PC-9 (cell line): ENCODE measurements around the gene CITED4. TPM values are rescaled to one million over a fixed set of nuclear protein-coding genes. Genes with fewer than 3 reads are reported as not detected.

Source experiments
- BruUV-seq: library from RNA; stranded (reverse); fragments of 400-500 nt; replicated peaks from 2 replicates; lab custom pipeline; 2021; lab: Mats Ljungman, UMichigan
- CTCF ChIA-PET: fragments of 300-600 bp; sonication (Branson Sonifier 250); formaldehyde crosslinking; loops from one replicate; lab custom pipeline; 2022; ENCODE audit warnings: antibody characterized with exemption; lab: Charles Lee
- POLR2A ChIA-PET: fragments of 300-600 bp; sonication (Branson Sonifier 250); formaldehyde crosslinking; loops from one replicate; lab custom pipeline; 2022; ENCODE audit warnings: antibody characterized with exemption; ENCODE audit not compliant: unreplicated experiment; lab: Charles Lee
- DNase-seq, 2 experiments: peaks; one replicate each; pipeline versions ENCODE4 v3.0.0 to v3.0.0-alpha.2; 2015 to 2022; ENCODE audit warnings: mixed read lengths in 1 of 2
- H2AFZ ChIP-seq: fragments of 200-600 bp; sonication (generic); 2 replicates; pipeline ENCODE4 v1.8.1; 2017; ENCODE audit warnings: antibody characterized with exemption
- H3F3A ChIP-seq: fragments of 200-600 bp; sonication (generic); 2 replicates; pipeline ENCODE4 v1.8.1; 2017; ENCODE audit warnings: antibody characterized with exemption, mild to moderate bottlenecking, low read depth; ENCODE audit not compliant: insufficient read depth
- H3K27ac ChIP-seq: fragments of 200-600 bp; sonication (generic); 2 replicates; pipeline ENCODE4 v1.6.1; 2016; ENCODE audit warnings: mixed run types
- H3K27me3 ChIP-seq: fragments of 200-600 bp; sonication (generic); 2 replicates; pipeline ENCODE4 v1.6.1; 2016; ENCODE audit warnings: low read depth, mixed run types; ENCODE audit not compliant: insufficient read depth
- H3K36me3 ChIP-seq: fragments of 200-600 bp; sonication (generic); 2 replicates; pipeline ENCODE4 v1.6.1; 2016; ENCODE audit warnings: low read depth, mixed run types
- H3K4me1 ChIP-seq: fragments of 200-600 bp; sonication (generic); replicated peaks from 2 replicates; pipeline ENCODE4 v1.6.1; 2016; ENCODE audit warnings: mixed run types; ENCODE audit not compliant: insufficient read depth
- H3K4me2 ChIP-seq: fragments of 200-600 bp; sonication (generic); 2 replicates; pipeline ENCODE4 v1.6.1; 2017; ENCODE audit warnings: mixed run types
- H3K4me3 ChIP-seq: fragments of 200-600 bp; sonication (generic); 2 replicates; pipeline ENCODE4 v1.6.1; 2016; ENCODE audit warnings: mixed run types
- H3K79me2 ChIP-seq: fragments of 200-600 bp; sonication (generic); 2 replicates; pipeline ENCODE4 v1.6.1; 2017; ENCODE audit warnings: low read depth, mixed run types
- H3K9me2 ChIP-seq: fragments of 200-600 bp; sonication (generic); 2 replicates; pipeline ENCODE4 v1.8.1; 2017; ENCODE audit warnings: mild to moderate bottlenecking; ENCODE audit not compliant: insufficient read depth
- H3K9me3 ChIP-seq: fragments of 200-600 bp; sonication (generic); 2 replicates; pipeline ENCODE4 v1.8.1; 2016; ENCODE audit warnings: low read depth; ENCODE audit not compliant: insufficient read depth
- H4K20me1 ChIP-seq: fragments of 200-600 bp; sonication (generic); 2 replicates; pipeline ENCODE4 v1.8.1; 2017; ENCODE audit not compliant: insufficient read depth
- CTCF ChIP-seq: fragments of 200-600 bp; sonication (generic); conservative IDR thresholded peaks from 2 replicates; pipeline ENCODE4 v1.6.1; 2017; ENCODE audit warnings: mixed run types, antibody characterized with exemption, mild to moderate bottlenecking, moderate library complexity
- EZH2 ChIP-seq: fragments of 200-600 bp; sonication (generic); IDR thresholded peaks from 2 replicates; pipeline ENCODE4 v1.8.0; 2017; ENCODE audit warnings: antibody characterized with exemption, low read depth
- intact Hi-C: fragments of 100-400 bp; cut with micrococcal nuclease; formaldehyde crosslinking; loops from one replicate; pipeline ENCODE4 v1.10.0; 2022; ENCODE audit not compliant: unreplicated experiment
- total RNA-seq: library from RNA; stranded (reverse); gene quantifications from 2 replicates; pipeline ENCODE4 v1.2.3, GENCODE V29; 2021

Gene CITED4
- total RNA-seq, 1 experiment from 2014 or later, result 67.5 TPM

DNA sequence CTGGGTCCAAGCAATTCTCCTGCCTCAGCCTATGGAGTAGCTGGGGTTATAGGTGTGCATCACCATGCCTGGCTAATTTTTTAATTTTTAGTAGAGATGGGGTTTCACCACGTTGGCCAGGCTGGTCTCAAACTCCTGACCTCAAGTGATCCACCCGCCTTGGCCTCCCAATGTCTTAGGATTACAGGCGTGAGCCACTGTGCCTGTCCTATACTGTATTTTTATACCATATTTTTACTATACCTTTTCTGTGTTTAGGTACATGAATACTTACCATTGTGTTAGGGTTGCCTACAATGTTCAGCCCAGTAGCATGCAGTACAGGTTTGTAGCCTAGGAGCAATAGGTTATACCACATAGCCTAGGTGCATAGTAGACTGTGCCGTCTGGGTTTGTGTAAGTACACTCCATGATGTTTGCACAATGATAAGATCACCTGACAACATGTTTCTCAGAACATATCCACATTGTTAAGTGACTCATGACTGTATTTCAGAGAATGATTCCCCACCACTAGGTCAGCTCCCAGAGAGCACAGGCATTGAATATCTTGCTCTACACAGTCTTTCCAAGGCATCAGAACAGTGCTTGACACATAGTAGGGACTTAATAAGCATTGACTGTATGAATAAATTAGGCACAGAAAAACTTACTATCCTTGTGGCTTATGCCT is 6.0 kb upstream of the CITED4 start:
- no TSS peak for BruUV-seq
- intact Hi-C loops, result loop anchor here (10.0 kb wide), 1 partner anchor 627 kb away; no protein-coding TSS in a partner anchor
- no peak overlapping the region for H2AFZ ChIP-seq
- TF ChIP-seq CTCF (no peak), EZH2 (no peak)
- DNase-seq, result peak in 1 of 2 experiments; percentile 89
- H3K27me3 ChIP-seq, result no peaks in the 10 kb centered on the region
- no peak overlapping the region for H3K4me3 ChIP-seq
- no peaks in the 10 kb centered on the region for H3K9me2 ChIP-seq
- no peaks in the 10 kb centered on the region for H3K36me3 ChIP-seq
- no peaks in the 10 kb centered on the region for H3K79me2 ChIP-seq
- POLR2A ChIA-PET, result interaction anchor here (0.6 to 0.7 kb wide), 3 partner anchors 9 to 34 kb away, joined by 3 to 5 read pairs (median 4); no protein-coding TSS in a partner anchor
- H3F3A ChIP-seq, result peaks cover 49% of the 10 kb centered on the region
- peaks cover 62% of the 10 kb centered on the region for H3K4me1 ChIP-seq
- peak overlapping the region; percentile 90 for H3K27ac ChIP-seq
- no peaks in the 10 kb centered on the region for H4K20me1 ChIP-seq
- CTCF ChIA-PET, result interaction anchor here (1.5 kb wide), 1 partner anchor 81 kb away, joined by 3 read pairs; no protein-coding TSS in a partner anchor
- H3K4me2 ChIP-seq, result peak overlapping the region; percentile 33; the same call in 1 of the 2 replicates
- H3K9me3 ChIP-seq, result peaks cover 6% of the 10 kb centered on the region; the same call in 1 of the 2 replicates

DNA sequence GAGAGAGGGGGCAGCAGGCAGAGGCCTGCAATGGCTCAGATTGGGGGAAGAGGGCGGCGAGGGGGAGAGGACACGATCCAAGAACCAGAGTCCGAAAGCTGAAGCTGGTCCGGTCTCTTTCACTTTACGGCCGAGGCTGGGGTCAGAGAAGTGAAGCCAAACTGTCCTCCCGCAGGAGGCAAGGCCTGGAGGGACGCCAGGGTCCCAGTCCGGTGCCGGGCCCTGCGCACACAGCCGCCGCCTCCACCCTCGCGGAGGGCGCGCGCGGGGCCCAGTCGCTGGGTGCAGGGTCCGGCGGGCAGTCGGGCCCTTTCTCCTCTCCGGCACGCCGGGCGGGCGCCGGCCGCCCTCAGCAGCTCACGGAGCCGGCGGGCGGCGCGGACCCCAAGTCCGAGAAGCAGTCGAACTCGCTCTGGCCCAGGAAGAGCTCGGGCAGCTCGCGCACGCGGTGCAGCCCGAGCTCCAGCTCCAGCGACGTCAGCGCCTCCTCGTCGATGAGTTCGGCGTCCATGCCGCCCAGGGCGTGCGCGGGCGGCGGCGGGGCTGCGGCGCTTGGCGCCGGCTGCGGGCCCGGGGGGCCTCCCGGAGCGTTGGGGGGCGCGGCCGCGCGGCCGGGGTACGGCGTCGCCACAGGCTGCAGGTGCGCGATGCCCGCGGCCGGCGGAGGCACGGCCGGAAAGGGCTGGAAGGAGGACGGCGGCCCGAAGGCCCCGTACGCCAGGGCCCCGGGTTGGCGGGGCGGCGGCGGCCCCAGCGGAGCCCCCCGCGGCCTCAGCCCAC is 749 bp downstream of the CITED4 start:
- intact Hi-C loops, result loop anchor here (1.0 to 10.0 kb wide), 4 partner anchors 37 to 633 kb away; no protein-coding TSS in a partner anchor
- no peak for TF ChIP-seq EZH2
- no peak for TF ChIP-seq CTCF
- H2AFZ ChIP-seq, result 0 out of 2 replicates have a peak overlapping the region, but pooled peaks have one; percentile 29
- no peaks in the 10 kb centered on the region for H3K9me3 ChIP-seq
- no peaks in the 10 kb centered on the region for H4K20me1 ChIP-seq
- peak overlapping the region; percentile 26; the same call in 1 of the 2 replicates for H3K27ac ChIP-seq
- TSS peak; percentile 58 for BruUV-seq
- peaks cover 48% of the 10 kb centered on the region for H3F3A ChIP-seq
- no peak for DNase-seq
- no peaks in the 10 kb centered on the region for H3K36me3 ChIP-seq
- peaks cover 52% of the 10 kb centered on the region for H3K4me1 ChIP-seq
- ChIA-PET CTCF (interaction anchor here (0.6 to 1.9 kb wide), 8 partner anchors 8 to 118 kb away, joined by 3 to 31 read pairs (median 5); partner anchors contain the start of gene CTPS1), POLR2A (interaction anchor here (0.6 to 1.3 kb wide), 5 partner anchors 35 to 142 kb away, joined by 3 to 27 read pairs (median 6); no protein-coding TSS in a partner anchor)
- H3K79me2 ChIP-seq, result peaks cover 14% of the 10 kb centered on the region
- no peaks in the 10 kb centered on the region for H3K27me3 ChIP-seq
- peak overlapping the region; percentile 89 for H3K4me3 ChIP-seq
- peak overlapping the region; percentile 98 for H3K4me2 ChIP-seq
- H3K9me2 ChIP-seq, result no peaks in the 10 kb centered on the region

DNA sequence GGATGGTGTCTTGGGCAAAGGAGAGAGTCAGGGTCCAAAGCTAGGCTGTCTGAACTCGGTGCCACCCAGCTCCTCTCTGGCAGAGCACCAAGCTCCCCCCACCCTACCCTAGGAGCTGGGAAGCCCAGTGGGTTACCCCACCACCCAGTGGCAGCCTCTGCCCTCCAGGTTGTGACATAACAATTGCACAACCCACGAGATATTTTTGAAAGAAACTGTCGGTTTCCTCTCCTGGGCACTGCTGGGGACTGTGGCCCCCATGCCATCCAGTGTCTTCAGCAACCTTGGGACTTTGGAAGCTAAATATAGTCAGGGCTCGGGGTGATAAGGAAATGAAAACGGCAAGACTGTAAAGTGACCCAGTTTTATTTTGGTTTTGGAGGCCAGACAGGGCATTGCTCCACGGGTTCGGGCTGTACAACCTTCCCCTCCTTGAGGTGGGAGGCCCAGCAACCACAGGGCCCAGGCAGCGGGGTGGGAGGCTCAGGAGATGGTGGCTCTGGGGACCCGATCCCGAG is 1.4 kb downstream of the CITED4 start:
- H3K27me3 ChIP-seq, result no peaks in the 10 kb centered on the region
- 0 out of 2 replicates have a peak overlapping the region, but pooled peaks have one; percentile 29 for H2AFZ ChIP-seq
- H3K4me2 ChIP-seq, result peak overlapping the region; percentile 98
- H3K79me2 ChIP-seq, result peaks cover 14% of the 10 kb centered on the region
- H3K9me3 ChIP-seq, result no peaks in the 10 kb centered on the region
- ChIA-PET CTCF (interaction anchor here (0.6 to 0.7 kb wide), 3 partner anchors 10 to 119 kb away, joined by 3 to 6 read pairs (median 3); partner anchors contain the start of gene CTPS1), POLR2A (interaction anchor here (0.6 kb wide), 2 partner anchors 34 to 95 kb away, joined by 3 to 6 read pairs; no protein-coding TSS in a partner anchor)
- H3K4me3 ChIP-seq, result peak overlapping the region; percentile 89
- TF ChIP-seq EZH2 (no peak), CTCF (no peak)
- DNase-seq, result no peak
- H3K4me1 ChIP-seq, result peaks cover 45% of the 10 kb centered on the region
- H3K36me3 ChIP-seq, result no peaks in the 10 kb centered on the region
- peaks cover 41% of the 10 kb centered on the region for H3F3A ChIP-seq
- no peaks in the 10 kb centered on the region for H3K9me2 ChIP-seq
- intact Hi-C loops, result loop anchor here (10.0 kb wide), 1 partner anchor 634 kb away; no protein-coding TSS in a partner anchor
- H3K27ac ChIP-seq, result no peak overlapping the region
- no TSS peak for BruUV-seq
- H4K20me1 ChIP-seq, result no peaks in the 10 kb centered on the region
